SK-N-DZ (cell line): ENCODE results near the gene JAKMIP2.
"Not testable (repeated sequence)": the region's sequence is repeated elsewhere in the genome, so short reads cannot be mapped to it uniquely, and the experiment has no call there.

Experiments
- DNase-seq: peaks from one replicate; pipeline ENCODE4 v3.0.0-alpha.2; 2015; ENCODE audit warnings: low spot score

JAKMIP2 gene

GRCh38 chr5:147748590-147748989 lies 33.9 kb downstream of the JAKMIP2 start:
- no peak for DNase-seq

GRCh38 chr5:147746986-147747385 lies 35.5 kb downstream of the JAKMIP2 start:
- DNase-seq, result no peak

GRCh38 chr5:147743678-147744374 lies 38.7 kb downstream of the JAKMIP2 start:
- DNase-seq, result no peak

GRCh38 chr5:147743012-147743411 lies 39.5 kb downstream of the JAKMIP2 start:
- no peak for DNase-seq

- DNase-seq, result no peak
Measured at GRCh38 chr5:147742151-147742550, 40.4 kb downstream of the JAKMIP2 start.

GRCh38 chr5:147740864-147741263 lies 41.7 kb downstream of the JAKMIP2 start:
- no peak for DNase-seq

GRCh38 chr5:147737921-147738320 lies 44.6 kb downstream of the JAKMIP2 start:
- no peak for DNase-seq

- DNase-seq, result no peak
Measured at GRCh38 chr5:147735621-147736125, 46.9 kb downstream of the JAKMIP2 start.

GRCh38 chr5:147734894-147735293 lies 47.6 kb downstream of the JAKMIP2 start:
- DNase-seq, result no peak

GRCh38 chr5:147733075-147733474 lies 49.5 kb downstream of the JAKMIP2 start:
- no peak for DNase-seq

GRCh38 chr5:147732291-147732883 lies 50.1 kb downstream of the JAKMIP2 start:
- no peak for DNase-seq

GRCh38 chr5:147731431-147732290 lies 50.9 kb downstream of the JAKMIP2 start:
- no peak for DNase-seq

GRCh38 chr5:147727200-147727599 lies 55.3 kb downstream of the JAKMIP2 start:
- no peak for DNase-seq

GRCh38 chr5:147721191-147721960 lies 61.2 kb downstream of the JAKMIP2 start:
- not testable (repeated sequence) for DNase-seq

GRCh38 chr5:147713550-147714295 lies 68.8 kb downstream of the JAKMIP2 start:
- DNase-seq, result no peak

GRCh38 chr5:147712598-147712997 lies 69.9 kb downstream of the JAKMIP2 start:
- DNase-seq, result no peak

- DNase-seq, result no peak
Measured at GRCh38 chr5:147712019-147712418, 70.5 kb downstream of the JAKMIP2 start.

- no peak for DNase-seq
Measured at GRCh38 chr5:147711019-147711418, 71.5 kb downstream of the JAKMIP2 start.

GRCh38 chr5:147708708-147709107 lies 73.8 kb downstream of the JAKMIP2 start:
- DNase-seq, result no peak

GRCh38 chr5:147704544-147704943 lies 78.0 kb downstream of the JAKMIP2 start:
- DNase-seq, result no peak

GRCh38 chr5:147701468-147701867 lies 81.1 kb downstream of the JAKMIP2 start:
- DNase-seq, result no peak
